ENCODE data around the gene SIPA1L2. TPM values are rescaled to one million over a fixed set of nuclear protein-coding genes. Genes with fewer than 3 reads are reported as not detected.

SIPA1L2 gene
- total and polyA plus RNA-seq, 2 of the 13 experiments (the other 11 are each of a cell fraction or from before 2014, with no cell fraction given), result 0.03 TPM; not detected in 1

DNA sequence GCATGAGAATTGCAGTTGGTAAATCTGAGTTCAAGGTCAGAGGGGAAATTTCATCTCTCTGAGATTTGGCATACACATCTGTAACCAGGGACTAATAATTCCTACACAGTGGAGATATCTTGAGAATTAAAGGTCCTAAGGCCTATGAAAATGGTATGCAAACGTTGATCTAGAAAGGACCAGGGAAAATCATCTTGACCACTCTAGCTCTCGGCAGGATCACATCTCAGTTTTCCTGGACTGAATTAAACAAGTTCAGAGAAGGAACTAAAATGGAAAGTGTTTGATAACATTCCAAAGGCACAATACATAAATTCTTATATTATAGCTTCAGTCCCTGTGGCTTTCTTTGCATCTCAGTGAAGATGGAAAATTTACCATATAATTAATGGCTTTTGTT lies 28.5 kb upstream of the SIPA1L2 start:
- no peaks in the 10 kb centered on the region for H3K4me1 ChIP-seq (ENCODE audit: insufficient read depth, low read length)
- H3K27ac ChIP-seq (ENCODE audit: extremely low read length, insufficient read depth, low read length), result no peak overlapping the region
- no peak overlapping the region for H3K9ac ChIP-seq (ENCODE audit: insufficient read depth, low read depth, low read length)
- no peaks in the 10 kb centered on the region for H3K27me3 ChIP-seq (ENCODE audit: control insufficient read depth in 1 of 2, insufficient read depth in 2 of 2, low read length in 2 of 2)
- CTCF ChIA-PET (ENCODE audit: low intra/inter-chr PET ratio, low total read pairs), result no interaction called here
- 0% methylated on average over 2 of the region's 2 CpGs for WGBS (ENCODE audit: low lambda C conversion rate)
- BruUV-seq (replicated peaks), result no TSS peak
- H3K4me2 ChIP-seq (ENCODE audit: low read depth, low read length), result no peak overlapping the region
- no peak overlapping the region for H3K4me3 ChIP-seq (replicated peaks in 1 of 3; ENCODE audit: insufficient read depth in 1 of 3, low read depth in 2 of 3, low read length in 3 of 3)
- intact Hi-C loops (cut with micrococcal nuclease; ENCODE audit: unreplicated experiment), result no loop called here
- H2AFZ ChIP-seq (ENCODE audit: low read length), result no peak overlapping the region
- POLR2A ChIA-PET, result no interaction called here
- DNase-seq (ENCODE audit: low spot score) (no peak), ATAC-seq (no peak), FAIRE-seq (no peak)
- H3K79me2 ChIP-seq (ENCODE audit: insufficient read depth, low read length), result no peaks in the 10 kb centered on the region
- no peaks in the 10 kb centered on the region for H4K20me1 ChIP-seq (ENCODE audit: insufficient read depth, low read length)
- no peaks in the 10 kb centered on the region for H3K9me3 ChIP-seq (ENCODE audit: low read length)
- no peaks in the 10 kb centered on the region for H3K36me3 ChIP-seq (replicated peaks in 1 of 2; ENCODE audit: control insufficient read depth in 1 of 2, insufficient read depth in 2 of 2, low read length in 2 of 2)
- TF ChIP-seq, protein P1, sequence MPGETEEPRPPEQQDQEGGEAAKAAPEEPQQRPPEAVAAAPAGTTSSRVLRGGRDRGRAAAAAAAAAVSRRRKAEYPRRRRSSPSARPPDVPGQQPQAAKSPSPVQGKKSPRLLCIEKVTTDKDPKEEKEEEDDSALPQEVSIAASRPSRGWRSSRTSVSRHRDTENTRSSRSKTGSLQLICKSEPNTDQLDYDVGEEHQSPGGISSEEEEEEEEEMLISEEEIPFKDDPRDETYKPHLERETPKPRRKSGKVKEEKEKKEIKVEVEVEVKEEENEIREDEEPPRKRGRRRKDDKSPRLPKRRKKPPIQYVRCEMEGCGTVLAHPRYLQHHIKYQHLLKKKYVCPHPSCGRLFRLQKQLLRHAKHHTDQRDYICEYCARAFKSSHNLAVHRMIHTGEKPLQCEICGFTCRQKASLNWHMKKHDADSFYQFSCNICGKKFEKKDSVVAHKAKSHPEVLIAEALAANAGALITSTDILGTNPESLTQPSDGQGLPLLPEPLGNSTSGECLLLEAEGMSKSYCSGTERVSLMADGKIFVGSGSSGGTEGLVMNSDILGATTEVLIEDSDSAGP (CRISPR knock-in tag; IDR thresholded peaks at IDR 0.05; ENCODE audit: borderline replicate concordance), result no peak
- TF ChIP-seq ZNF670 (CRISPR knock-in tag; IDR thresholded peaks at IDR 0.05; ENCODE audit: borderline replicate concordance) (no peak), ZNF878 (CRISPR knock-in tag; IDR thresholded peaks at IDR 0.05) (no peak), HNRNPLL (IDR thresholded peaks at IDR 0.05; ENCODE audit: low read depth, low read length, poor library complexity, severe bottlenecking) (no peak), ZNF264 (CRISPR knock-in tag; IDR thresholded peaks at IDR 0.05) (no peak), ZNF143 (CRISPR knock-in tag; IDR thresholded peaks at IDR 0.05) (no peak), HIVEP1 (CRISPR knock-in tag; IDR thresholded peaks at IDR 0.05) (no peak), CENPX (CRISPR knock-in tag; IDR thresholded peaks at IDR 0.05) (no peak), ZNF724P (CRISPR knock-in tag; IDR thresholded peaks at IDR 0.05; ENCODE audit: borderline replicate concordance) (no peak), SRSF4 (IDR thresholded peaks at IDR 0.05; ENCODE audit: low read depth, low read length, poor library complexity, severe bottlenecking) (no peak)
- in situ Hi-C loops (cut with HindIII; ENCODE audit: extremely low pct_ligation_motif_present, low pct_unique_long_range_greater_than_20kb), result no loop called here
